Suppressor macrophage treated with lipopolysaccharide for 1 hour (primary cell): ENCODE results near the gene RAPGEF1.

Experiments
- DNase-seq, 3 donors: peaks; one replicate each; pipeline ENCODE4 v3.0.0-alpha.2; 2020 to 2022

RAPGEF1 gene

DNA sequence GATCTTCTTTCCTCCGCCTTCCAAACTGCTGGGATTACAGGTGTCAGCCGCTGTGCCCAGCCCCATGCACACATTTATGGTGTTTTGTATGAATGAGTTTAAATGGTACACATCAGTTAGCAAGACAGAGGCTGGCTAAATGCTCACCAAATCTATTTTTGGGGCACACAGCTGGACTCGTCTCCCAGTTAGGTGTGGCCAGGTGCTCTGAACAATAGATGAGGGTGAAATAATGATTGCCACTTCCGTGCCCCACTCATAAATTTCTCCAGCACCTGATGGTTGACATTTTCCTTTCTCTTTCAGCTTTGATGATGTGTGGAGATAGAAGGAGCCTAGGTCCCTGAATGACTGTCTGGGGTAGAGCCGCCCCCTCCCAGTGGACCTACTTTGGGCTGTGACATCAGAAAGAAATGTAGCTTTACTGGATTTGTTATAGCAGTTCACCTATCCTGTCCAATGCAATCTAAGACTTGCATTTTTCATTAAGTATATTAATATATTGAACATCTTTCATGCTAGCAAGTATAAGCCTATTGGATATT is 8.6 kb upstream of the RAPGEF1 start:
- DNase-seq: no peak

GRCh38 chr9:131747352-131747751 is 7.5 kb upstream of the RAPGEF1 start:
- peak; percentile 83 to 94 (median 91) for DNase-seq

DNA sequence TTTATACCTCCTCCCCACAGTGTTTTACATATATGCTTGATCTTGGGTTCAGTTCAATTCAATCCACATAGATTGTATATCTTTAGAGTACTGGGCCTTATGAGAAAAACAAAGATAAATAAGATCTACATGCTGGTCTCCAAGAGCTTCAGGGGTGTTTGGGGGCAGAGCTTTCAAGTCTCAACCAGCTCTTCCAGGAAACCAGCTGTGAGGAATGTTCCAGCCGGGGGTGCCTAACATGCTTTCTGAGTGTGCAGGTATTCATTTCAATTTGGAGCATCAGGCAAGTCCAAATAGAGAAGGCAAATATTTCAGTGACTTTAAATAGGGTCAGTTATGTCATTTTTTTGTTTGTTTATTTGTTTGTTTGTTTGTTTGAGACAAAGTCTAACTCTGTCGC is 5.7 kb upstream of the RAPGEF1 start:
- DNase-seq: no peak

DNA sequence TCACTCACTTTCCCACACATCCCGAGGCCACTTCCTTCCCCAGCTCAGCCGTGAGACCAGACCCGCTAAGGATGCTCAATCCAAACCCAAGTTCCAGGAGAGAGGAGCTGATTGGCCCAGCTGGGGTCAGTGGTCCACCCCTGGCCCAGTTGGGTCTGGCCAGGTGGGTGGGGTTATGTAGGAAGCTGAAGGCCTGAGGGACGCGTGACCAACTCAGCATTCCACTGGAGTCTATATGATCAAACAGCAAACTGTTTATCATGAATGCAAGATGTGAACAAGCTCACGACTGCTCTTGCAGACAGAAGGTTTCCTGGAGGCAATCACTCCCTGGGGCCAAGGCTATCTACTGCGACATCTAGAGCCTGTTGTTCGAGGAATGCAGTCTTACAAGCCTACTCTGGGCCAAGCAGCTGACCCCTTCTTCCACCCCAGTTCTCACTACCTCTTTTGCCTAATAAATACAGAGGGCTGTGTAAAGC is 4.9 kb upstream of the RAPGEF1 start:
- DNase-seq: no peak

GRCh38 chr9:131744171-131744719 is 4.4 kb upstream of the RAPGEF1 start:
- peak; percentile 76 to 79 (median 77) for DNase-seq

DNA sequence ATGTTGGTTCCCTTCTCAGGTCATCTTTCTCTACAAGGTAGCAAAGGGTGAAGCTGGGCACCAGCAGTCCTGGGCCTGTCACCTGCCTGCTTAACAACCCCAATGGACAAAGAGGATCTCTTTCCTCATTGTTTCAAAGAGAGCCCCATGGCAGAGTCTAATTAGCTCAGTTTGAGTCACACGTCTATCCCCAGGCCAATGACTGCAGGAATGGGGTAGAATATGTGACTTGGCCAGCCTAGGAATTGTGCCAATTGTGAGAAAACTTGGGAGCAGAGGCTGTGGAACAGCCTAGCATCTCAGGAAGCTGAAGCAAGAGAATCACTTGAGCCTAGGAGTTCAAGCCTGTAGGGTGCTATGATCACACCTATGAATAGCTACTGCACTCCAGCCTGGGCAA is 3.6 kb upstream of the RAPGEF1 start:
- DNase-seq: no peak

DNA sequence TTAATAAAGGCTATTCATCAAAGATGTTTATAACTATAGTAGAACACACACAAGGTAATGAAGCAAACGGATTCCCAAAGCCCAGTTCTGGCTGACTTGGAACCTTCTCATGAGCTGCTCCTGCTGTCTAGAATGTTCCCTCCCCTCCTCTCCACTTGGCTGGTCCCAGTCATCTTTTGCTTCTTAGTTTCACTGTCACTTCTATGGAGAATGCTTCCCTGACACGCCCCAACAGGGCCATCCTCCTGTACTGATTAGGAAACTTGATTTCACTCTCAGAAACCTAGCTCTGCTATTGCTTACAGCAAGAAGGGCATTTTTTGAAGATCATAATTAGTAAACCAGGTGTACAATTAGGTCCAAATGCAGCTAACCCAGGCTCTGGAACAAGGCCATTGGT is 3.2 kb upstream of the RAPGEF1 start:
- DNase-seq: peak in 1 of 3 donors; percentile 45

GRCh38 chr9:131740898-131741297 is 1.0 kb upstream of the RAPGEF1 start:
- DNase-seq: no peak

DNA sequence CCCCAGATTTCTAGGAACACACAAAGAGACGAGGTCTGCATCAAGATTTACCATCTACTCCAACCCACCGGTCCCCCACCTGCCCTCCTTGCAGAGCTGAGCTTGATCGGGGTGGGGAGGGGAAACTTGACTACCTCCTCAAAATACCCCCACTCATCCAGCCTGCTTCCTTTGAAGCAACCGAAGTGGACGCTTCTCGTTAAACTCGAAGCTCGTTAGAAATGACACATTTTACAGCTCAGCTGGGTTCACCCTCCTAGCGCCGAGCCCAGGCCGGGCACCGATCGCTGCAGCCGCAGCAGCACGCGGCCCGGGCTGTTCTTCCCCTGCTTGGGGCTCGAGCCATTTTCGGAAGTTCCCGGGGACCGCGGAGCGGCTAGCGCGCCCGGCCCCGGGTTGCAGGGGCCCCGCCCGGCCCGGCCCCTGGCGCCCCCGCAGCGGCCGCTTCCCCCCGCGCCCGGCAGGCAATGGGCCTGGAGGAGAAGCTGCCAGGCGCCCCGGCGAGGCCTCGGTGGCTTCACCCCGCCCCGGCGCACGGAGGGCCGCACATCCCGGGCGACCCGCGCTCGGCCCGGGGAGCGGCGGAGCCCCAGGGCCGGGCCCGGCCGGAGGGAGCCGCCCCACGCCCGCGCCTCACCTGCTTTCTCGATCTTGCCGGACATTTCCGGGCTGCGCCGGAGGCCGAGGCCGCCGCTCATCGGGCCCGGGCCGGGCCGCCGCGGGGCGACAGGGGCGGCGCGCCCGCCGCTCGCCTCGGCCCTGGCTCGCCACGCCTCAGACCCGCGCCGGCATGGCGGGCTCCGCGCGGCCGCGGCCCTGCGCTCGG is 530 bp downstream of the RAPGEF1 start:
- peak; percentile 89 to 95 (median 91) for DNase-seq

GRCh38 chr9:131738293-131739132 is 1.4 kb downstream of the RAPGEF1 start:
- DNase-seq: no peak

GRCh38 chr9:131737426-131737825 is 2.5 kb downstream of the RAPGEF1 start:
- peak in 2 of 3 donors; percentile 47 to 62 for DNase-seq

- DNase-seq: peak; percentile 72 to 84 (median 80)
Observed at GRCh38 chr9:131736431-131736830, 3.4 kb downstream of the RAPGEF1 start.

GRCh38 chr9:131735238-131736128 is 4.4 kb downstream of the RAPGEF1 start:
- DNase-seq: peak; percentile 81 to 84 (median 84)

- DNase-seq: peak in 1 of 3 donors; percentile 43
Observed at GRCh38 chr9:131734781-131735180, 5.1 kb downstream of the RAPGEF1 start.

DNA sequence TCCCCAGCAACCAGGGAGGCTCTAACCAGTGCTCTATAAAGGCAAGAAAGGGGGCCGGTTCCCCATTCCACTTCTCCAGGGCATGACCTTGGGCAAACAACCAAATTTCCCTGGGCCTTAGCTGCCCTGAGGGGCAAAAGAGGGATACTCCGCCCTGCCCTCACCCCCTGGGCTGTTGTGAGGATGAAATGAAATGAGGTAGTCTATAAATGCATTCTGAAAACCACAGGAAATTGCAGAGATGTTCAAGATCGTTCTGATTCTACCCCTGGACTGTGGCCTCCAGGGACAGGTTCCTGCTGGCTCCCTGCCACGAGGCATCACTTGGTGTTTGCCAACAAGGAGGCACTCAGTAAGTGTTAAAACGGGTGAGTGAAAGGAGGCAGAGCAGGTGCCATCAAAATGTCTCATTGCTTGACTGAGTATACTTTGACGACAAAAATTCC is 5.7 kb downstream of the RAPGEF1 start:
- DNase-seq: peak; percentile 82 to 92 (median 89)

DNA sequence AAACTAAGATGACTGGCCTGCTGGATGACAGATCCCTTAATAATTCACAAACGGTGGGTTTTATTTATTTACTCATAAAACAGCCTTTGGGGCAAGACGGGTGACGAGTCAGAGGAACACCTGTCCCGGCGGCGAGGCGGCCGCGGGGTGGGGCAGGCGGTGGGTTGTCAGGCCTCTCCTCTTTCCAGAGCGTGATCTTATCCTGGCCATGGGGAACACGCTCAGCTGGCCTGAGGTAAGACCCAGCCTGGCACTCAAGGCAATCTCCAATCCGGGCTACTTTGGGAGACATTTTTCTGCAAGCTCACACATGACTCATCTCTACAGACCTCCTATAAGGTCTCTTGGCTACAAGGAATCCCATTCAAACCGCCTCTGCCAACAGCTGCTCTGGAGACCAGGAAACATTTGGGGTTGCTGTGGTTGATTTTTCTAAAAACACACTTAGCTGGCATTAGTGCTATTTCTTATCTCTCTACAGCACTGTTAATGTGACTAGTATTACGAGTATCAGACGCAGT is 6.3 kb downstream of the RAPGEF1 start:
- peak; percentile 79 to 89 (median 80) for DNase-seq

GRCh38 chr9:131732636-131733289 is 7.1 kb downstream of the RAPGEF1 start:
- peak; percentile 88 to 96 (median 91) for DNase-seq

GRCh38 chr9:131732061-131732526 is 7.8 kb downstream of the RAPGEF1 start:
- peak in 2 of 3 donors; percentile 59 for DNase-seq

GRCh38 chr9:131731644-131732043 is 8.2 kb downstream of the RAPGEF1 start:
- peak in 1 of 3 donors; percentile 29 for DNase-seq

DNA sequence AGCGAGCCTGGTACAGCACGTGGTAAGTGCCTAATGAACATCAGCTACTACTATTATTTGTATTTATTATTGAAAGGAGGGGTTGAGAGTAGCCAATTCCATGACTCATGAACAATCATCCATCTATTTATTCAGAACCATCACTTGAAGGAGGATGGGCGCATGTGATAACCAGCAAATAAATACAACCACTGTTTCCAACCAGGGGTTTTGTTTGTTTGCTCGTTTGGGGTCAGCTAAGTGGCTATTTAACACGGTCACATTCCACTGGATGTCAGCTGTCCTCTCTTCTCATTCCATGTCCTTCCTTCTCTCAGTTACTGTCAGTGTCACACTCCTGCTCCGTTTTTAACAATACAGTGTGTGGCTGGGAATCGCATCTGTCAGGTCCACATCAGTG is 8.6 kb downstream of the RAPGEF1 start:
- peak in 1 of 3 donors; percentile 19 for DNase-seq

GRCh38 chr9:131728961-131729360 is 10.9 kb downstream of the RAPGEF1 start:
- DNase-seq: no peak
